H9 (cell line): ENCODE measurements around the gene ATXN10. TPM values are rescaled to one million over a fixed set of nuclear protein-coding genes. Genes with fewer than 3 reads are reported as not detected.

Experiments used
- DNase-seq: peaks from one replicate; pipeline ENCODE4 v3.0.0-alpha.2; 2017
- H2AFZ ChIP-seq: one replicate; pipeline ENCODE4 v1.6.1; 2013; ENCODE audit warnings: mild to moderate bottlenecking, low read length, control low read depth, moderate library complexity
- H2AK5ac ChIP-seq: 2 replicates; pipeline ENCODE4 v1.6.1; 2013; ENCODE audit warnings: low read length, control low read depth, mixed read lengths; ENCODE audit not compliant: insufficient read length
- H2BK120ac ChIP-seq: one replicate; pipeline ENCODE4 v1.6.1; 2013; ENCODE audit warnings: low read depth, mild to moderate bottlenecking, low read length, control low read depth, inconsistent platforms; ENCODE audit not compliant: poor library complexity, severe bottlenecking
- H2BK12ac ChIP-seq: 2 replicates; pipeline ENCODE4 v1.6.1; 2013; ENCODE audit warnings: low read length, control low read depth, mixed read lengths, low read depth; ENCODE audit not compliant: insufficient read length
- H2BK15ac ChIP-seq: 2 replicates; pipeline ENCODE4 v1.6.1; 2013; ENCODE audit warnings: low read depth, low read length, control low read depth
- H2BK20ac ChIP-seq: one replicate; pipeline ENCODE4 v1.6.1; 2013; ENCODE audit warnings: low read depth, mild to moderate bottlenecking, low read length, control low read depth, inconsistent platforms; ENCODE audit not compliant: poor library complexity, severe bottlenecking
- H2BK5ac ChIP-seq: 2 replicates; pipeline ENCODE4 v1.6.1; 2013; ENCODE audit warnings: low read length, control low read depth, mixed read lengths; ENCODE audit not compliant: insufficient read length
- H3K14ac ChIP-seq: 2 replicates; pipeline ENCODE4 v1.6.1; 2013; ENCODE audit warnings: low read length, control low read depth; ENCODE audit not compliant: insufficient read depth
- H3K18ac ChIP-seq: 2 replicates; pipeline ENCODE4 v1.6.1; 2013; ENCODE audit warnings: low read depth, mild to moderate bottlenecking, mixed read lengths, low read length, control low read depth; ENCODE audit not compliant: insufficient read length
- H3K23ac ChIP-seq: 2 replicates; pipeline ENCODE4 v1.6.1; 2013; ENCODE audit warnings: low read length, control low read depth, mixed read lengths, low read depth; ENCODE audit not compliant: insufficient read length
- H3K23me2 ChIP-seq: 2 replicates; pipeline ENCODE4 v1.6.1; 2013; ENCODE audit warnings: low read depth, mild to moderate bottlenecking, mixed read lengths, low read length, control low read depth; ENCODE audit not compliant: insufficient read length, poor library complexity, severe bottlenecking
- H3K27ac ChIP-seq: 2 replicates; pipeline ENCODE4 v1.5.1; 2013; ENCODE audit warnings: low read length, control low read depth, mixed read lengths, low read depth; ENCODE audit not compliant: insufficient read length
- H3K27me3 ChIP-seq: 2 replicates; pipeline ENCODE4 v1.6.1; 2013; ENCODE audit warnings: low read length, control low read depth, inconsistent platforms; ENCODE audit not compliant: insufficient read depth
- H3K4ac ChIP-seq: 2 replicates; pipeline ENCODE4 v1.6.1; 2013; ENCODE audit warnings: low read depth, mild to moderate bottlenecking, control low read depth, inconsistent platforms, low read length, moderate library complexity
- H3K4me1 ChIP-seq: 2 replicates; pipeline ENCODE4 v1.6.1; 2013; ENCODE audit warnings: low read length, control low read depth, inconsistent platforms; ENCODE audit not compliant: insufficient read depth
- H3K4me2 ChIP-seq: 2 replicates; pipeline ENCODE4 v1.6.1; 2013; ENCODE audit warnings: low read length, control low read depth, mixed read lengths; ENCODE audit not compliant: insufficient read length, insufficient read depth
- H3K56ac ChIP-seq: 2 replicates; pipeline ENCODE4 v1.6.1; 2013; ENCODE audit warnings: low read depth, mild to moderate bottlenecking, mixed read lengths, low read length, control low read depth; ENCODE audit not compliant: insufficient read length
- H3K79me1 ChIP-seq: 2 replicates; pipeline ENCODE4 v1.6.1; 2013; ENCODE audit warnings: low read depth, mild to moderate bottlenecking, moderate library complexity, low read length, control low read depth, inconsistent platforms; ENCODE audit not compliant: insufficient read depth, poor library complexity, severe bottlenecking
- H3K79me2 ChIP-seq: 2 replicates; pipeline ENCODE4 v1.6.1; 2013; ENCODE audit warnings: low read length, control low read depth, inconsistent platforms; ENCODE audit not compliant: insufficient read depth
- H3K9ac ChIP-seq: 2 replicates; pipeline ENCODE4 v1.6.1; 2013; ENCODE audit warnings: low read length, control low read depth, mixed read lengths; ENCODE audit not compliant: insufficient read length; ENCODE audit errors: extremely low read depth
- H3K9me3 ChIP-seq: one replicate; pipeline ENCODE4 v1.6.1; 2013; ENCODE audit warnings: low read depth, low read length, inconsistent platforms; ENCODE audit not compliant: control insufficient read depth
- H3T11ph ChIP-seq: one replicate; pipeline ENCODE4 v1.6.1; 2013; ENCODE audit warnings: mild to moderate bottlenecking, low read length, control low read depth, inconsistent platforms
- H4K20me1 ChIP-seq: one replicate; pipeline ENCODE4 v1.6.1; 2013; ENCODE audit not compliant: control insufficient read depth, insufficient read length, insufficient read depth
- H4K5ac ChIP-seq: 2 replicates; pipeline ENCODE4 v1.6.1; 2013; ENCODE audit warnings: low read depth, mild to moderate bottlenecking, mixed read lengths, low read length, control low read depth; ENCODE audit not compliant: insufficient read length
- H4K8ac ChIP-seq: replicated peaks from 2 replicates; pipeline ENCODE4 v1.6.1; 2013; ENCODE audit warnings: low read length, control low read depth, mixed read lengths, low read depth; ENCODE audit not compliant: insufficient read length
- H4K91ac ChIP-seq: 2 replicates; pipeline ENCODE4 v1.6.1; 2013; ENCODE audit warnings: low read depth, mild to moderate bottlenecking, moderate library complexity, mixed read lengths, low read length, control low read depth; ENCODE audit not compliant: insufficient read length
- H3K27ac Mint-ChIP-seq, 3 experiments: 2 replicates in 2 of 3; 3 replicates in 1 of 3; pipeline ENCODE4 v1.8.0; 2020 to 2021; ENCODE audit warnings: mixed read lengths in 3 of 3, mild to moderate bottlenecking in 1 of 3, moderate library complexity in 1 of 3
- H3K27me3 Mint-ChIP-seq: 2 replicates; pipeline ENCODE4 v1.8.0; 2021; ENCODE audit warnings: low read depth, mild to moderate bottlenecking, moderate library complexity, mixed read lengths
- H3K36me3 Mint-ChIP-seq, 3 experiments: 2 replicates in 2 of 3; 3 replicates in 1 of 3; pipeline ENCODE4 v1.8.0; 2020 to 2021; ENCODE audit warnings: low read depth in 3 of 3, mixed read lengths in 3 of 3; ENCODE audit not compliant: insufficient read depth in 1 of 3
- H3K4me1 Mint-ChIP-seq, 2 experiments: 2 replicates each; pipeline ENCODE4 v1.8.0; 2020; ENCODE audit warnings: mixed read lengths in 2 of 2
- H3K4me3 Mint-ChIP-seq, 2 experiments: 2 replicates in 1 of 2; 3 replicates in 1 of 2; pipeline ENCODE4 v1.8.0; 2020 to 2021; ENCODE audit warnings: mild to moderate bottlenecking in 2 of 2, mixed read lengths in 2 of 2, moderate library complexity in 1 of 2
- H3K9me3 Mint-ChIP-seq, 2 experiments: 2 replicates in 1 of 2; 3 replicates in 1 of 2; pipeline ENCODE4 v1.8.0; 2020; ENCODE audit warnings: mild to moderate bottlenecking in 2 of 2, mixed read lengths in 2 of 2, moderate library complexity in 1 of 2
- WGBS: extraction: QIAGEN DNeasy Blood & Tissue Kit; methylation state at CpG from one replicate; pipeline ENCODE4 v1.1.7; 2013; ENCODE audit warnings: missing lambda C conversion rate, low lambda C conversion rate, mixed read lengths; ENCODE audit not compliant: insufficient read length; ENCODE audit errors: extremely low coverage; 5-methylcytosine and 5-hydroxymethylcytosine counted together
- total RNA-seq: library from RNA; stranded (reverse); gene quantifications from 2 replicates; pipeline ENCODE4 v1.2.1, GENCODE V29; 2021
- TF ChIP-seq, protein P1 (sequence below): fragments of 200-600 bp; sonication (generic); conservative IDR thresholded peaks from 3 replicates; pipeline ENCODE4 v1.8.0; 2021; ENCODE audit warnings: antibody characterized with exemption, mild to moderate bottlenecking

ATXN10 gene
- total RNA-seq, 1 experiment from 2014 or later, result 210 TPM

DNA sequence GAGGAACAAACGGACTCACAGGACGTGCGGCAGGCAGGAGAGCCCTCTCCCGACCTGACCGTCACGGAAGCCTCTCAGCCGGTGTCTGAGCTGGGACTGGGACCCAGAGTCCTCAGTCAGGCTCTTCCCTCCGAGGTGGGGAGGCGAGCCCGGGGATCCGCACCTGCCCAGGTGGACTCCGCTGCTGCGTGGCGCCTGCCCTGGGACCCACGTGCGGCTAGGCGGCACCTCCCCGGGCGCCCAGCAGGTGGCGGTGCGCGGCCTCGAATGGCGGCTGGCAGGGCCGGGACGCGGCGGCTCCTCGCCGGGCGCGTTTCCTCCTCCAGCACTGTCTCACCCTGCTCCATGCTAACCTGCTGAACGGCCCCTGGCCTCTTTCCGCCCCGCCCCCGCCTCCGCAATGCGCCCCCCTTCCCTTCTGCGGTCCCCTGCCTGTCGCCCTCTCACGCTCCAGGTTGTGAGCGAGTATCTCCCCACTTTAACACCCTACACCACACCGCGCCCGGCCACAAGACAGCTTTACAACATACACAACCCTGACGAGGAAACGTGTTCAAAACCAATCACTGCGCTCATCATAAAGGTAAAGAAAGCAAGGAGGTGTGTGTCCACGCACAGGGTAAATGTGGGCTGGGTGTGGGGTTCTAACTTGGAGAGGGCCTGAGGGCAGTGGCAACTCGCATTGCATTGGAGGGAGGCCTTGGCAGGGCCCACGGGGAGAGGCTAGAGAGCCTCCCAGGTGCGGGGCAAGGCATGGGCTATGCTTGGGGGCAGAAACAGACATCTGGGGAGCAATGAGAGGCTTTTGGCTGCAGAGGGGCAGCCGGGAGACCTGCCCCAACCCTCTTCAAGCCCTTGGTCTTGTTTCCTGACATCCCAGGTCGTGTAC is 25.9 kb upstream of the ATXN10 start:
- Mint-ChIP-seq H3K9me3 (no peaks in the 10 kb centered on the region), H3K27ac (no peak overlapping the region; a peak in 1 of 7 replicates), H3K4me3 (peak overlapping the region; percentile 46 to 54), H3K27me3 (peaks cover 57% of the 10 kb centered on the region), H3K36me3 (no peaks in the 10 kb centered on the region), H3K4me1 (peaks cover 14 to 16% of the 10 kb centered on the region in 2 experiments)
- no peak overlapping the region for H2BK15ac ChIP-seq
- no peaks in the 10 kb centered on the region; the same call in 1 of the 2 replicates for H3K27me3 ChIP-seq
- H2AK5ac ChIP-seq, result no peak overlapping the region
- H3K79me1 ChIP-seq, result no peaks in the 10 kb centered on the region
- WGBS, result no CpG with 5 or more reads among the region's 54 CpGs
- no peak overlapping the region for H2AFZ ChIP-seq
- no peak overlapping the region for H2BK5ac ChIP-seq
- peak overlapping the region; percentile 11 for H3K4me2 ChIP-seq
- no peaks in the 10 kb centered on the region for H3K23me2 ChIP-seq
- H3K23ac ChIP-seq, result no peak overlapping the region
- no peak overlapping the region for H2BK12ac ChIP-seq
- H3K27ac ChIP-seq, result no peak overlapping the region
- no peaks in the 10 kb centered on the region; the same call in 1 of the 2 replicates for H3K4me1 ChIP-seq
- no peak overlapping the region for H3K56ac ChIP-seq
- no peak overlapping the region for H3T11ph ChIP-seq
- no peak overlapping the region for H2BK120ac ChIP-seq
- H3K14ac ChIP-seq, result no peak overlapping the region
- H4K20me1 ChIP-seq, result no peaks in the 10 kb centered on the region
- H4K5ac ChIP-seq, result no peak overlapping the region
- no peaks in the 10 kb centered on the region for H3K9me3 ChIP-seq
- no peak overlapping the region for H4K91ac ChIP-seq
- H4K8ac ChIP-seq, result no peak overlapping the region
- TF ChIP-seq, protein P1, sequence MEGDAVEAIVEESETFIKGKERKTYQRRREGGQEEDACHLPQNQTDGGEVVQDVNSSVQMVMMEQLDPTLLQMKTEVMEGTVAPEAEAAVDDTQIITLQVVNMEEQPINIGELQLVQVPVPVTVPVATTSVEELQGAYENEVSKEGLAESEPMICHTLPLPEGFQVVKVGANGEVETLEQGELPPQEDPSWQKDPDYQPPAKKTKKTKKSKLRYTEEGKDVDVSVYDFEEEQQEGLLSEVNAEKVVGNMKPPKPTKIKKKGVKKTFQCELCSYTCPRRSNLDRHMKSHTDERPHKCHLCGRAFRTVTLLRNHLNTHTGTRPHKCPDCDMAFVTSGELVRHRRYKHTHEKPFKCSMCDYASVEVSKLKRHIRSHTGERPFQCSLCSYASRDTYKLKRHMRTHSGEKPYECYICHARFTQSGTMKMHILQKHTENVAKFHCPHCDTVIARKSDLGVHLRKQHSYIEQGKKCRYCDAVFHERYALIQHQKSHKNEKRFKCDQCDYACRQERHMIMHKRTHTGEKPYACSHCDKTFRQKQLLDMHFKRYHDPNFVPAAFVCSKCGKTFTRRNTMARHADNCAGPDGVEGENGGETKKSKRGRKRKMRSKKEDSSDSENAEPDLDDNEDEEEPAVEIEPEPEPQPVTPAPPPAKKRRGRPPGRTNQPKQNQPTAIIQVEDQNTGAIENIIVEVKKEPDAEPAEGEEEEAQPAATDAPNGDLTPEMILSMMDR, result peak; percentile 97
- no peaks in the 10 kb centered on the region for H3K79me2 ChIP-seq
- no peak overlapping the region for H3K18ac ChIP-seq
- no peak overlapping the region for H3K4ac ChIP-seq
- peak; percentile 85 for DNase-seq
- no peak overlapping the region for H2BK20ac ChIP-seq
- no peak overlapping the region for H3K9ac ChIP-seq
